GM21717 (cell line): Measurements from ENCODE around the gene BTBD16.

Experiments used
- ATAC-seq: cut with Tn5 transposase; IDR thresholded peaks from one replicate; pipeline ENCODE4 v1.9.1; 2021; ENCODE audit warnings: mild to moderate bottlenecking, moderate library complexity; ENCODE audit not compliant: unreplicated experiment

Gene BTBD16

GRCh38 chr10:122338609-122339441 lies 67.7 kb downstream of the BTBD16 start:
- ATAC-seq, result no peak

- ATAC-seq, result no peak
Observed at GRCh38 chr10:122341141-122341810, 70.2 kb downstream of the BTBD16 start.

GRCh38 chr10:122342293-122343134 lies 71.4 kb downstream of the BTBD16 start:
- no peak for ATAC-seq

GRCh38 chr10:122343135-122343800 lies 72.2 kb downstream of the BTBD16 start:
- ATAC-seq, result no peak

- ATAC-seq, result no peak
Observed at GRCh38 chr10:122343936-122344335, 72.8 kb downstream of the BTBD16 start.

GRCh38 chr10:122344741-122345258 lies 73.7 kb downstream of the BTBD16 start:
- ATAC-seq, result no peak

- ATAC-seq, result no peak
Observed at GRCh38 chr10:122346326-122346950, 75.3 kb downstream of the BTBD16 start.

- no peak for ATAC-seq
Observed at GRCh38 chr10:122347170-122347841, 76.2 kb downstream of the BTBD16 start.

GRCh38 chr10:122348512-122348911 lies 77.4 kb downstream of the BTBD16 start:
- no peak for ATAC-seq

GRCh38 chr10:122348935-122349361 lies 77.9 kb downstream of the BTBD16 start:
- ATAC-seq, result no peak

GRCh38 chr10:122349758-122350369 lies 78.8 kb downstream of the BTBD16 start:
- ATAC-seq, result no peak

GRCh38 chr10:122350893-122351292 lies 79.8 kb downstream of the BTBD16 start:
- no peak for ATAC-seq

GRCh38 chr10:122352817-122353525 lies 81.9 kb downstream of the BTBD16 start:
- no peak for ATAC-seq

- ATAC-seq, result no peak
Observed at GRCh38 chr10:122354383-122354782, 83.3 kb downstream of the BTBD16 start.

GRCh38 chr10:122357685-122358084 lies 86.6 kb downstream of the BTBD16 start:
- ATAC-seq, result no peak

GRCh38 chr10:122359621-122360020 lies 88.5 kb downstream of the BTBD16 start:
- ATAC-seq, result no peak

GRCh38 chr10:122361046-122361445 lies 90.0 kb downstream of the BTBD16 start:
- ATAC-seq, result no peak

- no peak for ATAC-seq
Observed at GRCh38 chr10:122362031-122362592, 91.0 kb downstream of the BTBD16 start.
